GM13977 (cell line): ENCODE results near the gene ZNF180.
"Not testable (repeated sequence)": the region's sequence is repeated elsewhere in the genome, so short reads cannot be mapped to it uniquely, and the experiment has no call there.

Source experiments
- DNase-seq: peaks from one replicate; pipeline ENCODE4 v3.0.0; 2012; ENCODE audit warnings: low spot score
- in situ Hi-C: fragments of 300-500 bp; cut with MboI; formaldehyde crosslinking; loops from one replicate; pipeline ENCODE4 v1.12.0; 2022; ENCODE audit warnings: low sequenced_read_pairs, low pct_unique_long_range_greater_than_20kb, mixed read lengths, inconsistent platforms; ENCODE audit not compliant: unreplicated experiment
- TF ChIP-seq, protein P1 (sequence below): IDR thresholded peaks from 2 replicates; pipeline ENCODE4 v1.5.1; 2012; ENCODE audit warnings: mild to moderate bottlenecking, control low read depth; ENCODE audit not compliant: insufficient read depth; ENCODE audit errors: extremely low read depth, missing control alignments

Gene ZNF180

DNA sequence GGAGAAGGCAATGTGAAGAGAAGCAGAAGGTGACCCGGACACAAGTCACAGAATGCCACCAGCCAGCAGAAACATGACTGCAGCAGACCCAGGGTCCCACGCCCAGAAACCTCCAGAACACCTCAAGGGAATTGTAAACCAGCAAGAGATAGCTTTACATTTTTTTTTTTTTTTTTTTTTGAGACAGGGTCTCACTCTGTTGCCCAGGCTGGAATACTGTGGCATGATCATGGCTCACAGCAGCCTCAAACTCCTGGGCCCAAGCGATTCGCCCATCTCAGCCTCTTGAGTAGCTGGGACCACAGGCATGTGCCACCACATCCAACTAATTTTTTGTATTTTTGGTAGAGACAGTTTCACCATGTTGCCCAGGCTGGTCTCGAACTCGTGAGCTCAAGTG is 39.7 kb upstream of the ZNF180 start:
- in situ Hi-C loops: no loop called here
- TF ChIP-seq, protein P1, sequence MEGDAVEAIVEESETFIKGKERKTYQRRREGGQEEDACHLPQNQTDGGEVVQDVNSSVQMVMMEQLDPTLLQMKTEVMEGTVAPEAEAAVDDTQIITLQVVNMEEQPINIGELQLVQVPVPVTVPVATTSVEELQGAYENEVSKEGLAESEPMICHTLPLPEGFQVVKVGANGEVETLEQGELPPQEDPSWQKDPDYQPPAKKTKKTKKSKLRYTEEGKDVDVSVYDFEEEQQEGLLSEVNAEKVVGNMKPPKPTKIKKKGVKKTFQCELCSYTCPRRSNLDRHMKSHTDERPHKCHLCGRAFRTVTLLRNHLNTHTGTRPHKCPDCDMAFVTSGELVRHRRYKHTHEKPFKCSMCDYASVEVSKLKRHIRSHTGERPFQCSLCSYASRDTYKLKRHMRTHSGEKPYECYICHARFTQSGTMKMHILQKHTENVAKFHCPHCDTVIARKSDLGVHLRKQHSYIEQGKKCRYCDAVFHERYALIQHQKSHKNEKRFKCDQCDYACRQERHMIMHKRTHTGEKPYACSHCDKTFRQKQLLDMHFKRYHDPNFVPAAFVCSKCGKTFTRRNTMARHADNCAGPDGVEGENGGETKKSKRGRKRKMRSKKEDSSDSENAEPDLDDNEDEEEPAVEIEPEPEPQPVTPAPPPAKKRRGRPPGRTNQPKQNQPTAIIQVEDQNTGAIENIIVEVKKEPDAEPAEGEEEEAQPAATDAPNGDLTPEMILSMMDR: no peak

DNA sequence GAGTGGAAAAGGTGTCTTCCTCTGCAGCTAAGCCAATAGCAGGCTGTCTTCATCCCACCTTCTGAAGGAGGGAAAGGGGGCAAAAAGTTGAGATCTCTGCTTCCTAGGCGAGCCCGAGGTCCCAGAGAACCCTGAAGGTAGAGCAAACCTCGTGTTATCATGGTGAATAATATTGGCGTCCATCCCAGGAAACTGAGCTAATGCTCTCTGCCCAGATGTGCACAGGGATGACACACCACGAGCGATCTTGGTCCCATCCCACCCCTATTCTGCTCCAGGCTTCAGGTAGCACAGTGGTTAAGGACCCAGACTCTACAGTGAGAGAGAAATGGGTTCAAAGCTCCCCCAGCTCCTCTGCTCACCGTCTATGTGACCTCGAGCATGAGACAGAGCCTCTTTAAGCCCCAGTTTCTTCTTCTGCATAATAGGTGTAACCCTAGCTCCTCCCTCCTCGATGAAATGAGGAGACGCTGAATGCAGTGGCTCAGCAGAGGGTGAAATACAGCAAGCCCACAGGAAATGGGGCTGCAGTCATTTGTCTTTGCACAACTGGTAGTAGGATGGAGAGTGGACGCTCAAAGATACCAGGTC is 39.0 kb upstream of the ZNF180 start:
- in situ Hi-C loops: no loop called here
- DNase-seq: no peak
- TF ChIP-seq, protein P1: no peak

More for the DNA sequence above, 39.7 kb upstream of the ZNF180 start:
- no peak for DNase-seq

GRCh38 chr19:44535361-44535760 is 35.0 kb upstream of the ZNF180 start:
- DNase-seq, in situ Hi-C loops: not testable (repeated sequence)

- TF ChIP-seq, protein P1: no peak
- no peak for DNase-seq
- in situ Hi-C loops: no loop called here
These were observed 32.5 kb upstream of the ZNF180 start for GRCh38 chr19:44532819-44533218.

DNA sequence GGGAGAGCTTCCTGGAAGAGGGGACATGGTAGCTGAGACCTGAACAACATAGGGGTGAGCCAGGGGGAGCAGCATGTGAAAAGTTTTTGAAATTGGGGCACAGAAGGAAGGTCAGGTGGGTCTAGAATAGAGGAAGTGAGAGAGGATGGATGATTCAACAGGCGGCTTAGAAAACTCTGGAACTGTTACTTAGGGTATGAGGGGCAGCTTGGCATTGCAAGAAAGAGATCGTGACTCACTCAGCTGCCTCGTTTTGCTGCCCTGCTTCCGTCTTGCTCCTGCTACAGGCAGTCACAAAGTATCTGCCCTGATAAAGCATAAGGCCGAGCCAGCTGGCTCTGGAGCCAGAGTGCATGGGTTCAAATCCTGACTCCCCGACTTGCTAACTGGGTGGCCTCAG is 30.5 kb upstream of the ZNF180 start:
- no peak for DNase-seq
- in situ Hi-C loops: no loop called here
- TF ChIP-seq, protein P1: no peak

GRCh38 chr19:44529536-44529935 is 29.2 kb upstream of the ZNF180 start, which contains the start of gene CEACAM20:
Gene CEACAM20, minus strand, starts transcription at chr19:44529675. Its CDS starts 166 bp downstream, at chr19:44529509.
- in situ Hi-C loops: no loop called here
- TF ChIP-seq, protein P1: no peak
- no peak for DNase-seq

DNA sequence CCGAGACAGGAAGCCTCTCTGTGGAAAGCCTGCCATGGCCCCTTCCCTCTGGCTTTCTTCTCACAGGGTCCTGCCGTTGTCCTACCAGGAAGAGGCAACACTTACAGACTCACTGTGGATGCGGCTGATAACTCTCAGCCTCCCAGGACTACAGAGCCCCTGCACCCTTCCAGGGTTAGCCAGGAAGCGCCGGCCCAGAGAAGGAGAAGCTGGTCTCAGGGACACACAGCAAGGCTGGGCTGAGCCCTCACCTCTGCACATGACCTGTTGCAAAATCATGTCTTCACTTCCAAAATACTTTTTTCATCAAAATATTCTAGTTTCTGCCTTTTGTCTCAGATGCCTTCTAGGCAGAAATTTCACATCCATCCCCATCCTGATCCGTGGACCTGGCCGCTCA is 27.2 kb upstream of the ZNF180 start:
- in situ Hi-C loops: no loop called here
- TF ChIP-seq, protein P1: no peak
- no peak for DNase-seq
